CD4-positive, alpha-beta T cell treated with Interleukin-6 at 100 ng/mL for 8 hours (primary cell): Measurements from ENCODE around the gene CBARP.

Source experiments
- DNase-seq: peaks from one replicate; pipeline ENCODE4 v3.0.0-alpha.2; 2020; ENCODE audit warnings: mixed read lengths, low spot score

Gene CBARP

GRCh38 chr19:1238369-1239303 is 831 bp upstream of the CBARP start:
- no peak for DNase-seq

- no peak for DNase-seq
Measured at GRCh38 chr19:1237027-1237659, 662 bp downstream of the CBARP start.

GRCh38 chr19:1236576-1236975 is 1.2 kb downstream of the CBARP start:
- no peak for DNase-seq

- DNase-seq, result no peak
Measured at GRCh38 chr19:1235625-1236538, 1.9 kb downstream of the CBARP start.

- DNase-seq, result no peak
Measured at GRCh38 chr19:1234955-1235380, 2.8 kb downstream of the CBARP start.

- DNase-seq, result no peak
Measured at GRCh38 chr19:1234051-1234954, 3.5 kb downstream of the CBARP start.

- DNase-seq, result no peak
Measured at GRCh38 chr19:1233115-1233667, 4.6 kb downstream of the CBARP start.

GRCh38 chr19:1232652-1233072 is 5.1 kb downstream of the CBARP start:
- DNase-seq, result no peak

- DNase-seq, result no peak
Measured at GRCh38 chr19:1231729-1232637, 5.8 kb downstream of the CBARP start.

- DNase-seq, result no peak
Measured at GRCh38 chr19:1230783-1231489, 6.9 kb downstream of the CBARP start.

- no peak for DNase-seq
Measured at GRCh38 chr19:1229924-1230782, 7.7 kb downstream of the CBARP start.

GRCh38 chr19:1229056-1229923 is 8.5 kb downstream of the CBARP start:
- no peak for DNase-seq

GRCh38 chr19:1228161-1228957 is 9.4 kb downstream of the CBARP start:
- no peak for DNase-seq

- no peak for DNase-seq
Measured at GRCh38 chr19:1227304-1228054, 10.3 kb downstream of the CBARP start.

GRCh38 chr19:1226522-1227303 is 11.1 kb downstream of the CBARP start:
- no peak for DNase-seq
